Tibial artery (tissue), 4 donors: ENCODE measurements around the gene CDS1.

Source experiments
- DNase-seq, 2 donors: peaks; one replicate each; pipeline ENCODE4 v3.0.0-alpha.2; 2019
- H3K27ac ChIP-seq, 2 donors: fragments of 200-600 bp; sonication (generic) in 1 of 2; 1 replicate in 1 of 2; 2 replicates in 1 of 2; pipeline ENCODE4 v1.5.1; 2018 to 2019; ENCODE audit warnings: mild to moderate bottlenecking in 1 of 2
- H3K27me3 ChIP-seq, 2 donors: fragments of 200-600 bp; sonication (generic) in 1 of 2; one replicate each; pipeline versions ENCODE4 v1.5.1 to v1.6.0; 2016 to 2019
- H3K36me3 ChIP-seq, 3 donors: fragments of 200-600 bp; sonication (generic) in 2 of 3; one replicate each; pipeline ENCODE4 v1.5.1; 2016 to 2019; ENCODE audit warnings: mild to moderate bottlenecking in 2 of 3
- H3K4me1 ChIP-seq, 4 donors: fragments of 200-600 bp; sonication (generic) in 2 of 4; 1 replicate in 3 of 4; 2 replicates in 1 of 4; pipeline ENCODE4 v1.5.1; 2016 to 2019
- H3K4me3 ChIP-seq, 2 donors: fragments of 200-600 bp; sonication (generic) in 1 of 2; 1 replicate in 1 of 2; 2 replicates in 1 of 2; pipeline ENCODE4 v1.5.1; 2018 to 2019; ENCODE audit warnings: mild to moderate bottlenecking in 2 of 2
- H3K9me3 ChIP-seq, 3 donors: fragments of 200-600 bp; sonication (generic) in 1 of 3; one replicate each; pipeline ENCODE4 v1.5.1; 2016 to 2019
- CTCF ChIP-seq, 2 experiments: fragments of 200-600 bp in 1 of 2; fragments of 450-650 bp in 1 of 2; IDR thresholded peaks; one replicate each; pipeline ENCODE4 v1.5.1; 2017 to 2019; ENCODE audit warnings: antibody characterized with exemption in 2 of 2, mild to moderate bottlenecking in 1 of 2, moderate library complexity in 1 of 2
- intact Hi-C: fragments of 100-400 bp; cut with DNase I; formaldehyde crosslinking; loops from one replicate; pipeline ENCODE4 v1.15.0; 2023; ENCODE audit warnings: low total_unique reads

The CDS1 gene

GRCh38 chr4:84647312-84647884, 64.5 kb downstream of the CDS1 start:
- H3K4me3 ChIP-seq = no peak overlapping the region
- no peaks in the 10 kb centered on the region for H3K9me3 ChIP-seq
- intact Hi-C loops = no loop called here
- H3K27ac ChIP-seq = no peak overlapping the region
- no peak for DNase-seq
- H3K36me3 ChIP-seq = no peaks in the 10 kb centered on the region
- no peaks in the 10 kb centered on the region for H3K4me1 ChIP-seq
- TF ChIP-seq CTCF (IDR thresholded peaks at IDR 0.05) = no peak
- H3K27me3 ChIP-seq = no peaks in the 10 kb centered on the region

- intact Hi-C loops = no loop called here
These were observed 65.3 kb downstream of the CDS1 start for GRCh38 chr4:84648178-84648577.

DNA sequence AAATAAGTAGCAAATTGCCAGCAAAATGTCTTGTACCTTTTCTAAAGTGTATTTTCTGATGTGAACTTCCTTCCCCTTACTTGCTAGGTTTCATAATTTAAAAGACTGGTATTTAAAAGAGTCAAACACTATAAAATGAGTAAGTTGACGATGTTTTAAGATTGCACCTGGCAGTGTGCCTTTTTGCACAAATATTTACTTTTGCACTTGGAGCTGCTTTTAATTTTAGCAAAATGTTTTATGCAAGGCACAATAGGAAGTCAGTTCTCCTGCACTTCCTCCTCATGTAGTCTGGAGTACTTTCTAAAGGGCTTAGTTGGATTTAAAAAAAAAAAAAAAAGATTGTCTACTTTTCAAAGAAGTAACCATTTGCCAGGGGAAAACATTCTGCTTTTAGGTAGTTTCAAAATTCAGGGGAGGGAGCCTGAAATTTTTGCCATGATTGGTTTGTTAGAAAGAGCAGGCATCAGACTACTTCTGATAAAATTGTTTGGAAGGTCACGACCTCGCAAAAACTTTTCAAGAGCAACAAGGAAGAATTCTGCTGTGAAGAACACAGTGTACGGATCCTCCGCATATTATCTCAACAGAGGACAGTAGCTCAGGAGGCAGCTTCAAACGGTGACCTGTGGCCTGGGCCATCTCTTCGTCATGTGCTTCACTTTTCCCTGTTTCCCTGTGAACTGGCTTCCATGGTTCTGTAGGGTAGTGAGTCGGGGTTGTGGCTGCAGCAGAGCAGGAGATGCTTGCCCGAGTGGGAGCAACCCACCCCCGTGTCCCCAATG, 66.1 kb downstream of the CDS1 start:
- Histone ChIP-seq H3K27ac (no peak overlapping the region), H3K4me1 (no peaks in the 10 kb centered on the region), H3K36me3 (no peaks in the 10 kb centered on the region), H3K9me3 (no peaks in the 10 kb centered on the region), H3K4me3 (no peak overlapping the region), H3K27me3 (no peaks in the 10 kb centered on the region)
- intact Hi-C loops = no loop called here
- no peak for DNase-seq
- TF ChIP-seq CTCF (IDR thresholded peaks at IDR 0.05) = no peak

More at GRCh38 chr4:84648178-84648577, 65.3 kb downstream of the CDS1 start:
- H3K36me3 ChIP-seq = no peaks in the 10 kb centered on the region
- no peaks in the 10 kb centered on the region for H3K27me3 ChIP-seq
- no peak overlapping the region for H3K4me3 ChIP-seq
- no peak for TF ChIP-seq CTCF (IDR thresholded peaks at IDR 0.05)
- H3K9me3 ChIP-seq = no peaks in the 10 kb centered on the region
- no peaks in the 10 kb centered on the region for H3K4me1 ChIP-seq
- no peak overlapping the region for H3K27ac ChIP-seq
- DNase-seq = no peak

DNA sequence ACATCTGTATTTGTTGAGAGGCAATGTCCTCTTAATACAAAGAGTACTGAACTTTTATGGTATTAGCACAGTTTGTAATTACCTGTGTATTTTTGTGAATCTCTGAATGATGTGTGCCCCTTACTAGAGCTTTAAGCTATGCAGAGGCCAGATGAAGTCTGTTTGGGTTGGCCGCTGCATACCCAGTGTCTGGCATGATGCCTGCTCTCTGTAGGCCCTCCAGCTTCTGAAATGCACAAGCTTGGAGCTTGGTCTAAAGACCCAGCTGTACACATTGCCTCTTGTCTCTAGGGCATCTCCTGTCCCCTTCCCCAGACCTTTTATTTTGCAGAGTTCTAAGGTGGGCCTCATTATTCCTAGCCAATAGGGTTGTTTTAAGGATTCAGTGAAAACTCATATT, 68.6 kb downstream of the CDS1 start:
- Histone ChIP-seq H3K27me3 (no peaks in the 10 kb centered on the region), H3K27ac (no peak overlapping the region), H3K9me3 (no peaks in the 10 kb centered on the region), H3K36me3 (no peaks in the 10 kb centered on the region), H3K4me3 (no peak overlapping the region), H3K4me1 (no peaks in the 10 kb centered on the region)
- DNase-seq = no peak
- no peak for TF ChIP-seq CTCF (IDR thresholded peaks at IDR 0.05)
- intact Hi-C loops = no loop called here

- Histone ChIP-seq H3K27me3 (no peaks in the 10 kb centered on the region), H3K4me3 (no peak overlapping the region), H3K9me3 (no peaks in the 10 kb centered on the region), H3K27ac (no peak overlapping the region), H3K4me1 (no peaks in the 10 kb centered on the region), H3K36me3 (no peaks in the 10 kb centered on the region)
- no peak for TF ChIP-seq CTCF (IDR thresholded peaks at IDR 0.05)
- intact Hi-C loops = no loop called here
- DNase-seq = no peak
These were observed 69.6 kb downstream of the CDS1 start for GRCh38 chr4:84652478-84652877.
